ENCODE results near the gene PRDM4.

The PRDM4 gene, protein sequence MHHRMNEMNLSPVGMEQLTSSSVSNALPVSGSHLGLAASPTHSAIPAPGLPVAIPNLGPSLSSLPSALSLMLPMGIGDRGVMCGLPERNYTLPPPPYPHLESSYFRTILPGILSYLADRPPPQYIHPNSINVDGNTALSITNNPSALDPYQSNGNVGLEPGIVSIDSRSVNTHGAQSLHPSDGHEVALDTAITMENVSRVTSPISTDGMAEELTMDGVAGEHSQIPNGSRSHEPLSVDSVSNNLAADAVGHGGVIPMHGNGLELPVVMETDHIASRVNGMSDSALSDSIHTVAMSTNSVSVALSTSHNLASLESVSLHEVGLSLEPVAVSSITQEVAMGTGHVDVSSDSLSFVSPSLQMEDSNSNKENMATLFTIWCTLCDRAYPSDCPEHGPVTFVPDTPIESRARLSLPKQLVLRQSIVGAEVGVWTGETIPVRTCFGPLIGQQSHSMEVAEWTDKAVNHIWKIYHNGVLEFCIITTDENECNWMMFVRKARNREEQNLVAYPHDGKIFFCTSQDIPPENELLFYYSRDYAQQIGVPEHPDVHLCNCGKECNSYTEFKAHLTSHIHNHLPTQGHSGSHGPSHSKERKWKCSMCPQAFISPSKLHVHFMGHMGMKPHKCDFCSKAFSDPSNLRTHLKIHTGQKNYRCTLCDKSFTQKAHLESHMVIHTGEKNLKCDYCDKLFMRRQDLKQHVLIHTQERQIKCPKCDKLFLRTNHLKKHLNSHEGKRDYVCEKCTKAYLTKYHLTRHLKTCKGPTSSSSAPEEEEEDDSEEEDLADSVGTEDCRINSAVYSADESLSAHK

DNA sequence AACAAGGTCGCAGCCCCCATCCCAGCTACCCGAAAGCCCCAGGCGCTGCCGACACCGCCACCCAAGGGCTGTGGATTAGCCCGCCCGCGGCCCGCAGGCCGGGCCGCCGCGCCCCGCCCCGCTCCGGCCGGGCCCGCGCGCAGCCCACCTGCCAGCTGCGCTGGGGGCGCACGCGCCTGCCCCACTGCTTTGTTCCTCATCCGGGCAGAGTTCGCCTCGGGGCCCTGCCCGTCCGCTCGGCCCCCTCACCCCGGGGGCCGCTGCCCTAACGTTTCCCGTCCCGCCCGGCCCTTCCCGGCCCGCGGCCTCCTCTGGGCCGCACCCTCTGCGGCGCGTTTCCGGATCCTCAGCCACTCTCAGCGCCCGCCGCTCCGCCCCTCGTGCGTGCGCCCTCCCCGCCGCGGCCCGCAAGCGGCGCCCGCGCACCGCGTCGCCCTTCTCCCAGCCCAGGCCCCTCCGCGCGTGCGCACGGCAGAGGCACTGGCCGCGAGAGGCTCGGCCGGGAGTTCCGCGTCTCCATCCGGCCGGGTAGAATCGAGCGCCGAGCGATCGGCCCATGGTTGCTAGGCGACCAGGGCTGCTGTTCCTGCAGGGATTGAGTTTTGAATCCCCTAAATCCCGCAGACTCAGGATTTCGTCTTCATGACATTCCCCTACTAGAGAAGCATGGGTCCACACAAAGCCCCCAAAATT is at the start of gene PRDM4:
Gene PRDM4, minus strand, starts transcription at position 329 of the 693 bp plus-strand sequence. CDS start 622 bp downstream, outside the sequence.
- DNase-seq = peak; percentile 90

DNA sequence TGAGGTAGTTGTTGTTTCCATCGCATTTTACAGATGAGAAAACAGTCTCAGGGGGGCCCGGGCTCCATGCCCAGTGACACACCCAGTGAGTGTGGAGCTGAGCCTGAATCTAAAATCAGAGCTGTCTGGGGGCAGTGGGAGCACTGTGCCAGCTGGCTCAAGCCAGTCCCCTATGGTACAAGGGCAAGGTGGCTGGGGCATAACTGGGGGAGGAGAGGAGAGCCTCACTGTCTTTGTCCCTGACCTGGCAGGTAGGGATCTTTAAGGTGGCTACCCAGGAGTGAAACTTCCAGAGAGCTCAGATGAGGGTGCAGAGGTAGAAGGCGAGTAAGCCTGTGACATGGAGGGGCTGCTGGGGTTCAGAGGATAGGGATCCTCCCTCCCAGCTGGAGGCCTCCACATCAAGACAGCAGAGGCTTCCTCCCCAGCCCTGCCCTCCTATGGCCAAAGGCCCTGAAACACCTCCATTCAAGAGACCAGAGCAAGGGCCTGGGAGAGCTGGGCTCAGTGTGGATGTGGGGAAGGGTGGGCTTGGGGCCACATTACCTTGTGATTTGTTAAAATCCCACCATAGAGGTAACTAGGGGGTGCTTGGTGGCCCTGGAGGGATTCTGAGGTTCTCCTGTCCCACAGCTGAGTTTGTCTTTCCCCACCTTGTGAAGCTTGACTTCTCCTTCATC is 46.7 kb upstream of the PRDM4 start:
- DNase-seq = no peak

DNA sequence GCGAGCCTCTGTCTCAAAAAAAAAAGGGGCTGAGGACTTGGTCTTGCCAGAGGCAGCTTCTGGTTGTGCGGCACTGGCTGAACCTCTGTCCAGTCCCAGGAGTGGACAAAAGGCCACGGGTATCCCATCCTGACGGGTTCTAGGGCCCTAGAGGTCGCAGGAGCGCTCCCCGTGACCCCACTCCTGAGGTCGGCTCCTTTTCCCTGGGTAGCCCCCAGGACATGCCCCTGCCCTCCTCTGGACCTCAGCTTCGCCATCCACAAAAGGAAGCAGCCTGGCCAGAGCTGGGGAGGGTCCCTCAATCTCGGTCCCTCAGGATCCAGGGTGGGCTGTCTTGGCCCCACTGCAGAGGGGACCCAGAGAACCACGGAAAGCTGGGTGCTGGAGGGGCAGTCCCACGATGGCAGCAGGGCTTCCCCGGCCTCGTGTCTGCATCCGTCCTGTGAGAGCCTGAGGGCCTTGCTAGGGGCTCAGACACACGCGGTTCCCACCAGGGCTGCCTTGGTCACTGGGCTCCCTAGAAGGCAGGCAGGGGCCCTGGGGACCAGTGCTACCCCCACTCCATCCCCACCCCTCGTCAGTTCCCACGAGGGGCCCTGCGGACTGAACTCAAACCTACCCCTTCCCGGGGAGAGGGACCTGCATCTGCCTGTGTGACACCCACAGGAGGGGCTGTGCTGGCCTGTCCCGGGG is 44.7 kb upstream of the PRDM4 start:
- no peak for DNase-seq

DNA sequence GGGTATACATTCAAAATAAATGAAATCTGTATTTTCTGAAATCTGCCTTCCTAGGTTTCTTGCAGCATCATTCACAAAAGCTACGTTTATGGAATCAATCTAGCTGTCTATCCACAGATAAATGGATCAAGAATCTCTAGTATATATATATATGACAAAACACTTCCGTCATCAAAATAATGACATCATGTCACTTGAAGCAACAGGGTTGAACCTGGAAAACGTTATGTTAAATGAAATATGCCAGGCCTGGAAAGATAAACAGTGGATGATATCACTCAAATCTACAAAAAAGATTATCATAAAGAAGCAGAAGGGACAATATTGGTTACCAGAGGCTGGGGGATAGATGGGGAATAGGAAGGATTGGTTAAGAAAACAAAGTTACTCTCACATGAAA is 42.2 kb upstream of the PRDM4 start:
- DNase-seq = no peak

DNA sequence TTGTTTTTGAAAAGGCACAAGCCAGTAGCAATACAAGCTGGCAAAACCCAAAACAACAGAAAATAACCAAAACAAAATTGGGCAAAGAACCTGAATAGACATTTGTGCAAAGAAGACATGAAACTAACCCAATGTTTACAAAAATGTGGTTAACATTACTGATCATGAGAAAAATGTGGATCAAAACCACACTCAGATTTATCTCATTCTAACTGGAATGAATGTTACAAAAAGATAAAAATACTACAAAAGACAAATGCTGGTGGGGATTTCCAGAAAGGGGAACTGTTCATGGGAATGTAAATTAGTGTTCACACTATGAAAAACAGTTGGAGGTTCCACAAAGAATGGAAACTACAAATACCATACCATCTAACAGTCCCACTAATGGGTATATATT is 40.2 kb upstream of the PRDM4 start:
- DNase-seq = no peak

DNA sequence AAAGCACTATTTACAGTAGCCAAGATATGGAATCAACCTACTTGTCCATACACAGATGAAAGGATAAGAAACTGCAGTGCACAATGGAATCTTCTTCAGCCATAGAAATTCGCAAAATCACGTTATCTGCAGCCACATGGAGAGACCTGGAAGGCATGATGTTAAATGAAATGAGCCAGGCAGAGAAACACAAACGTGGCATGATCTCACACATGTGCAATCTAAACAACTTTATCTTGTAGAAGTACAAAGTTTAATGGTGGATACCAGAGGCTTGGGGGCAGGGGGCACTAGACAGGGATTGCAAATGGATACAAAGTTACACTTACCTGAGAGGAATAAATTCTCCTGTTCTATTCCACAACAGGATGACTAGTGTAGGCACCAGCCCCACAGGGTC is 37.6 kb upstream of the PRDM4 start:
- DNase-seq = no peak

DNA sequence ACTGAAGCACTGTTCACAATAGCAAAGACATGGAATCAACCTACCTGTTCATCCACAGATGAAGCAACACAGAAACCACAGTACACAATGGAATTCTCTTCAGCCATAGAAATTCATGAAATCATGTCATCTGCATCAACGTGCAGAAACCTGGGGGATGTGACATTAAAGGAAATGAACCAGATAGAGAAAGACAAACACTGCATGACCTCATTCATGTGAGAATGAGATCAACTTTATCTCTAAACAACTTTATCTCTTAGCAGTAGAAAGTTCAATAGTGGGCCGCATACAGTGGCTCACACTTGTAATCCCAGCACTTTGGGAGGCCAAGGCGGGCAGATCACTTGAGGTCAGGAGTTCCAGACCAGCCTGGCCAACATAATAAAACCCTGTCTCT is 33.5 kb upstream of the PRDM4 start:
- no peak for DNase-seq

DNA sequence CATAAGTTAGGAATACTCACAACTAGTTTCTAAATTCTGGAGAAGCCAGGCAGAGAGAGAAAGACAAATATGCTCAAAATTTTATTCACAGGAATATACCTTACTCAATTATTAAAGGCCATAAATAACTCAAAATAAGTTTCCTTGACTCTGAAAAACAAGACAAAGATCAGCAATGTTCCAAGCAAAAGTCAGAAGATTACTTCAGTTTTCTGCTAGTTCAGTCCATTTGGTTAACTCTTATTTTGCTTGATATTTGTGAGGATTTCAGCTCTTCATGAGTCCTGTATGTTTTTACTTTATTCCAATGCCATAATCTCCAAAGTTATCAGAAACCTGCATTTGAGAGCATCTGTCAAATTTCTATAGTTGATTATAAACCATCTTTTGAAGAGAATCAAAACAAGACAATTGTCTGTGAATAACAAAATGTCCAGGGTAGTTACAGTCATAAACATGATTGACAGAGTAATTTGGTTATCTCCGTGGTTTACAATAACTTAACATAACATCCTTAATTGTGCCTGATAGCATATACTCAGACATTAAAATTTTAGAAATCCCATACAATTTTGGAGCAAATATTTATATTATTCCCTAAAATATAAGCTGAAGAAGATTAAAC is 30.6 kb upstream of the PRDM4 start:
- no peak for DNase-seq

DNA sequence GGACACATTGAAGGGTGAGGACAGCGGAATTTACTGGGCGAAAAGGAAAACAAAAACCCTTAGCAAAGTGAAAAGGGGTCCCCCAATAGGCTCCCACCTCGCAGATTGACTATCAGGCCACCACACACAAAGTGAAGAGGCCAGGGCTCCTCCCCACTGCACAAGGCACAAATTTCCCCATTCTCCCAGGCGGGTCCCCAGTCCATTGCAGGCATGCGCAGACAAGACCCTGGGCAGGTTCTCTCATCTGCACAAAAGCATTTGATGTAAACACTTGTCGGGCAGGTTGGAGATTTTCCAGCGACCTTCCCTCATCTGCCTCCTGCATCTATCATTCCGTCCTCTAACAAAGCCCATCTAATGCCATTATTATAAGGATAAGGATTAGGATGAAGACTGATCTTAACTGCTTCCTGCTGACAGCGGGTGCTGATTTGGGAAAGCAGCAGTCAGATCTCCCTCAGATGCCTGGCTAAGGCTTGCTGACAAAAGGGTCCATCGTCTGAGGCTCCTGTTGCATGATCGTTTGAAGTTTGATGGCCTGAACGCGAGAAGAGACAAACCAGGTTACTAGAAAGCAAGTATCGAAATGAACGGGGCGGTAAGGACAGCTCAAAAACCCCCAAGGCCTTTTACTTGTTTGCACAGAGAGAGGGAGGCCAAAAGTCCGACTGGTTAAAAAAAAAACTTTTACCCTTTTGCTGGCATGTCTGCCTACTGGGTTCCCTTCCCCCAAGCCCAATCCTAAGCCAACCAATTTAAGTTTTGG is 27.9 kb upstream of the PRDM4 start:
- no peak for DNase-seq

DNA sequence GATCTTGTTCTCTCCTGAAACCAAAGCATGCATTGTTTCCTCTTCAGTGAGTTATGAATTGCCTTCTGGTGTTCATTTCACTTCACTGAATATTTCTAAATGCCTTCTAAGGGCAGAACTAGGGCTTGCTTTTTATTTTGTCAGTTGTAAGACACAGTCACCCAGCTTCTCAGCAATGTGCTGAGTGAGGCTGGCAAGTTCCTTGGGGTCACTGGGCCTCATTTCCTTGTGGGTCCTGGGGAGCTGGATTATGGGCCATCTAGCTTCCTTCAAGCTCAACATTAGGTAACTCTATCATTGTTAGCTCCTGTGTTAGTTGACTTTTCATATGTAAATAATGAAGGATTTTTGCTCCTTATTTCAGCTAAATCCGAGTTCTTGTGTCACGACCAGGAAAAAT is 27.3 kb upstream of the PRDM4 start:
- DNase-seq = no peak

DNA sequence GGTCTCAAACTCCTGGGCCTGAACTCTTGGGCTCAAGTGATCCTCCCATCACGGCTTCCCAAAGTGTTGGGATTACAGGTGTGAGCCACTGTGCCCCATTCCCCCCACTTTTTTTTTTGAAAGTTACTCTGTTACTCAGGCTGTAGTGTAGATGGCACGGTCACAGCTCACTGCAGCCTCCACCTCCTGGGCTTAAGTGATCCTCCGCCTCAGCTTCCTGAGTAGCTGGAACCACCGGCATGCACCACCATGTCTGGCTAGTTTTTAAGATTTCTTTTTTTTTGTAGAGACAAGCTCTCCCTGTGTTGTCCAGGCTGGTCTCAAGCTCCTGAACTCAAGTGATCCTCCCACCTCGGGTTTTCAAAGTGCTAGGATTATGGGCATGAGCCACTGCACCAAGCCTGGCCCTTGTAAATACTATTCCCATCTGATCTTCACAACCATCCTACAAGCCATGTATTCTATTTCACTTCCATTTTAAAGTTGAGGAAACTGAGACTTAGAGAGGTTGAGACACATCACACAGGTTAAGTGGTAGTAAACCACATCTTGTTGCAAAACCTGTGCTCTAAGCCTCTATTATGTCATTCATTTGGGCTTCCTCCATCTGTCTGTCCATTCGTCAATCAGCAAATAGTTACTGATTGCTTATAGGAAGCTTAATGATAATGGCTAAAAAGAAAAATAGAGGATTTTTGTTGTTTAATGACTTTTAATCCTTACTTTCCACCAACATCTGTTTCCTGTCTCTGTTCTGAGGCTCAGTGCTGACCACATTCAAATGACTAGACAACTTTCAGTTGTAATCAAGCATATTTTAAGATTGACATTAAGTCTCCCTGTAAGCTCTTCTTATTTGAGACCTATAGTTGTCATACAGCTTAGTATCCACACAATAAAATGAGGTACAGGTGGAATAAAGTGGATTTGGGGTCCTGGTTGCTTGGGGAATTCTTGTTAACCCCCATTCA is 22.8 kb upstream of the PRDM4 start:
- DNase-seq = no peak

DNA sequence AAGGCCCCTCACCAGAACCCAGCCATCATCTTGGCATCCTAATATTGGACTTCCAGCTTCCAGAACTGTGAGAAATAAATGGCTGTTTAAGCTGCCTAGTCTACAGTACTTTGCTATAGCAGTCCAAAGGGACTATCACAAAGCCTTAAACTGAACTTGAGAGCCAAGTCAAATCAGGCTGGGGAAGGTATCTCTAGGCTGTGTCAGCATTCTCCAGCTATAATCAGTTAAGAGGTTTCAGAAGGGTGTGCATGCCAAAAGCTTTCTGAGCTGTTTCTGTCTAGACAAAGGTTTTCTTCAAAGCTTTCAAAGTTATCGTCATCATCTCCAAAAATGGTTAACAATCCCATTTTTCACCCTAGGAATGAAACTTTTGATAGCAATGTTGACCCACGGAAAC is 21.1 kb upstream of the PRDM4 start:
- no peak for DNase-seq

DNA sequence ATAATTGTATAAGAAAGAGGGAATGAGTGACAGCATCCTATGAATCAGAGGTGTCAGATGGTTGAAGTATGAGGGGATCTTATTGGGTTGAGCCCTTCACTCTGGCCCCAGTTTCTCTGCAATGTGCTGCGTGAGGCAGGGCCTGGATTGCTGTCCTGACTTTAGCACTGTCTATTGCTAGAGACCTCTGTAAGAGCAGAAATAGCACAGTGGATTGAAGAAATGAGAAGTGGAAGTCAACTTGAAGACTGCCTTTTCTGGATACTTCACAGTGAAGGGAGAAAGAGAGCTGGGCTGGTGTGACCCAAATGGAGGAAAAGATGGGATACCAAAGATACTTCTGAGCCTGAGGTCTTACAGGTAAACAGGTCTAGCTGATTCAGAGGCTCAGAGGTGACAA is 19.4 kb upstream of the PRDM4 start:
- DNase-seq = no peak

DNA sequence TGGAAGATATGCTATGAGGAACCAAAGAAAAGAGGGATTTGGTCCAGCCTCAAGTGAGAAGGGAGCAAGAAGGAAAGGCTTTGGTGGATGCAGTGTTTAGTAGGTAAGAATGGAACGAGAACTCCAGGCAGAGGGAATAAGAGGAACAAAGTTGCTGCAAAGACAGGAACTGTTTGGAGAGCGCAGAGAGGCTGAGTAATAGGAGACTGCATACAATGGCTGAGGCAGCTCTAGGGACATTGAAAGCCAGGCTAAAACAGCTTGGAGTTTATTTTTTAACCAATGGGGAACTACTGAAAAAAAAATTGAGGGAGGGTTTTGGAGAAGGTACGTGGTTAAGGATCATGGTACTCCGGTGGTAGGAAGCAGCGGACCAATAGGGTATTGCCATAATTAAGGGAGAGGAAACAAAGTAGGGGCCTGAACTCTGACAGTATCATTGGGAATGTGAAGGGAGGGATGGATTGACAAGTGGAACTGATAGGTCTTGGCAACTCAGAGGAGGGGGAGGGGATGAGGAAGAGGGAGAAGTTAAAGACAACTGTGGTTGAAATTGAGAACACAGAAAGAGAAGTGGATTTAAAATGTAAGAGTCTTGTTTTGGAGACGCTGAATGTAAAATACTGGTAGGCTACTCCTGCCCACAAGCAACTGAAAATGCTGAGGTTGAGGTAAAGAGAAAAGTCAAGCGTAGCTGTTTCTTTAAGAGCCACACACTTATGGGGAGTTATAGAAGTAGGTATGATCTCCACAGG is 18.3 kb upstream of the PRDM4 start:
- DNase-seq = no peak

DNA sequence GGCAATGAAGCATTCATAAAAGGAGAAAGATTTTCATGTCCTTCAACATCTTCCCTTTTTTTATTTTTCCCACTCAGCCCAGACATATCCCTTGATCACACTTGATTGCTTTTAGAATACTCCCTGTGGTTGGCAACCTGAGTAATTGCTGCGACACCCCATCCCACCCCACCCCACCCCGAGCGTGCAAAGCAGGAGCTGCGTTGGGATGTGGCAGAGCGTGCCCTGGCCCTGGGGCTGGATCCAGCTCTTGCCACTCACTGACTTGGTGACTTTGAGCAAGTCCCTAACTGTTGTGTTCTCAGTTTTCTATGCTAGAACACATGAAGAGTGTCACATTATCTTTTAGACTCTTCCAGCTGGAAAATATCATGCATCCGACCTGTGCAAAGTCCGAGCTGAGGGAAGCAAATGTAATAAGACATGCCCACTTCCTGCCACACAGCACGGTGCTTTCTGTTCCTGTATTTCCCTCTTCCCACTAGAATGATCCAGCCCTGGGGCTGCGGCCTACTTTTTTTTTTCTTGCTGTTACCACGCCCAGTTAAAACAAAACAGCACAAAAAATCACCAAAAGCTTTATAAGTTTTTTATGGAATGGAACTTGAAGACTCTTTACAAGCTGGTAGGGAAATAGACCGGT is 17.6 kb upstream of the PRDM4 start:
- no peak for DNase-seq

DNA sequence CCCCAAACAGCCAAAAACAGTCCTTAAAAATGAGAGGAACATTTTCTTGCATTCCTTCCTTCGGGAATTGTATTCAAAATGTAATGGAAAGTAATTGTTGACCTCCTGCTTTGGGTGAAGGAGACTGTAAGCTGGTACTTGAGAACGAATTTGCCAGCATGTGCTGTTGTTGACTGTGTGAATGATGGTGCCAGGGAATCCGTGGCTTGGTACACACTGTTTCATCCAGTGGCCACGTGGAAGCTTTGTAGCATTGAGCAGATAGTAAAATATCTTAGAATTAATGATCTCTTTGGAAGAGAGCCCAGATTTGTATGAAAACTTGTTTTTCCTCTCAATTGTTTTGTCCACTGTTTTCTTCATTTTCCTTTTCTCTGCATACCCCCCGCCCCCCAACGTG is 15.2 kb upstream of the PRDM4 start:
- DNase-seq = no peak

DNA sequence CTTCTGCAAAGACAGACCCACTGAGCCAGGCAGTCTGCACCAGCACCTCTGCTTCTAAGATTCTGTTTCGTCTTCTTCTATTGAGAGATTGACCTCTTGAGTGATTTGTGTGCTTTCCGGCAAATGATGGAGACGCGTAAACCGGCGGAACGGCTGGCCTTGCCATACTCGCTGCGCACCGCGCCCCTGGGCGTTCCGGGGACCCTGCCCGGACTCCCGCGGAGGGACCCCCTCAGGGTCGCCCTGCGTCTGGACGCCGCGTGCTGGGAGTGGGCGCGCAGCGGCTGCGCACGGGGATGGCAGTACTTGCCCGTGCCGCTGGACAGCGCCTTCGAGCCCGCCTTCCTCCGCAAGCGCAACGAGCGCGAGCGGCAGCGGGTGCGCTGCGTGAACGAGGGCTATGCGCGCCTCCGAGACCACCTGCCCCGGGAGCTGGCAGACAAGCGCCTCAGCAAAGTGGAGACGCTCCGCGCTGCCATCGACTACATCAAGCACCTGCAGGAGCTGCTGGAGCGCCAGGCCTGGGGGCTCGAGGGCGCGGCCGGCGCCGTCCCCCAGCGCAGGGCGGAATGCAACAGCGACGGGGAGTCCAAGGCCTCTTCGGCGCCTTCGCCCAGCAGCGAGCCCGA is 14.3 kb upstream of the PRDM4 start:
- no peak for DNase-seq
